HepG2 (cell line): ENCODE data around the gene PLCXD1. TPM values are rescaled to one million over a fixed set of nuclear protein-coding genes. Genes with fewer than 3 reads are reported as not detected.

Experiments used
- ATAC-seq: fragments of 200-7000 bp; cut with Tn5 transposase; 3 replicates; pipeline ENCODE4 v1.9.1; 2020; ENCODE audit warnings: mild to moderate bottlenecking, moderate library complexity
- BruUV-seq: library from RNA; stranded (reverse); fragments of 400-500 nt; replicated peaks from 2 replicates; lab custom pipeline; 2021; lab: Mats Ljungman, UMichigan
- CTCF ChIA-PET: fragments of 300-600 bp; formaldehyde crosslinking; extraction: SDS; loops from one replicate; lab custom pipeline; 2021; ENCODE audit warnings: low total read pairs, inconsistent platforms, low intra/inter-chr PET ratio; lab: Yijun Ruan, JAX
- POLR2A ChIA-PET: fragments of 350-600 bp; sonication (Branson Sonifier 250); formaldehyde crosslinking; loops from one replicate; lab custom pipeline; 2020; ENCODE audit warnings: antibody characterized with exemption, inconsistent platforms; lab: Yijun Ruan, JAX
- DNase-seq: peaks from one replicate; pipeline ENCODE4 v3.0.0-alpha.2; 2015; ENCODE audit warnings: low spot score
- FAIRE-seq: peaks from 3 replicates; lab custom pipeline; 2011; peaks lifted over from hg19 to GRCh38; lab: Jason Lieb, UNC
- H2AFZ ChIP-seq: one replicate; pipeline ENCODE4 v1.6.1; 2011; ENCODE audit warnings: low read length, inconsistent platforms
- H3K27ac ChIP-seq: fragments of 300-600 bp; 3 replicates; pipeline ENCODE4 v1.8.0; 2011; ENCODE audit warnings: mixed run types, mild to moderate bottlenecking, mixed read lengths, low read length, inconsistent platforms; ENCODE audit not compliant: insufficient read depth; ENCODE audit errors: extremely low read length
- H3K27me3 ChIP-seq, 2 experiments: fragments of 200-600 bp in 1 of 2; 2 replicates in 1 of 2; 3 replicates in 1 of 2; pipeline versions ENCODE4 v1.6.0 to v1.8.0; 2011; ENCODE audit warnings: low read length in 2 of 2, mild to moderate bottlenecking in 2 of 2, moderate library complexity in 2 of 2, inconsistent platforms in 1 of 2; ENCODE audit not compliant: insufficient read depth in 2 of 2, control insufficient read depth in 1 of 2
- H3K36me3 ChIP-seq, 2 experiments: fragments of 200-600 bp in 1 of 2; replicated peaks in 1 of 2; 2 replicates in 1 of 2; 3 replicates in 1 of 2; pipeline versions ENCODE4 v1.5.1 to v1.8.0; 2011; ENCODE audit warnings: low read length in 2 of 2, inconsistent platforms in 1 of 2; ENCODE audit not compliant: insufficient read depth in 2 of 2, control insufficient read depth in 1 of 2
- H3K4me1 ChIP-seq: 2 replicates; pipeline ENCODE4 v1.5.1; 2012; ENCODE audit warnings: low read length, inconsistent platforms; ENCODE audit not compliant: insufficient read depth
- H3K4me2 ChIP-seq: 2 replicates; pipeline ENCODE4 v1.6.0; 2011; ENCODE audit warnings: low read depth, low read length, inconsistent platforms
- H3K4me3 ChIP-seq, 3 experiments: fragments of 200-600 bp in 1 of 3; sonication (generic), shearing (Covaris generic) in 1 of 3; replicated peaks in 1 of 3; 2 replicates each; pipeline ENCODE4 v1.5.1; 2011 to 2016; ENCODE audit warnings: low read length in 3 of 3, inconsistent platforms in 2 of 3, low read depth in 2 of 3, mild to moderate bottlenecking in 2 of 3, control low read depth in 1 of 3, mixed read lengths in 1 of 3; ENCODE audit not compliant: insufficient read depth in 1 of 3
- H3K79me2 ChIP-seq: one replicate; pipeline ENCODE4 v1.6.1; 2011; ENCODE audit warnings: low read length, inconsistent platforms; ENCODE audit not compliant: insufficient read depth
- H3K9ac ChIP-seq: 2 replicates; pipeline ENCODE4 v1.6.0; 2011; ENCODE audit warnings: mild to moderate bottlenecking, low read depth, low read length, inconsistent platforms; ENCODE audit not compliant: insufficient read depth
- H3K9me3 ChIP-seq: 2 replicates; pipeline ENCODE4 v1.5.1; 2012; ENCODE audit warnings: mild to moderate bottlenecking, low read length
- H4K20me1 ChIP-seq: 2 replicates; pipeline ENCODE4 v1.6.0; 2011; ENCODE audit warnings: inconsistent platforms, mild to moderate bottlenecking, low read length, moderate library complexity; ENCODE audit not compliant: insufficient read depth
- ATF1 ChIP-seq: IDR thresholded peaks from 2 replicates; pipeline ENCODE4 v1.6.1; 2016; ENCODE audit warnings: mild to moderate bottlenecking, control low read depth
- BCL3 ChIP-seq: sonication (generic); formaldehyde crosslinking; IDR thresholded peaks from 2 replicates; pipeline ENCODE4 v1.5.1; 2020; ENCODE audit warnings: mild to moderate bottlenecking, missing genetic modification reagents, moderate library complexity
- CBFB ChIP-seq: sonication (generic); formaldehyde crosslinking; IDR thresholded peaks from 2 replicates; pipeline ENCODE4 v1.4.0; 2020; ENCODE audit warnings: missing genetic modification reagents
- ESRRA ChIP-seq: sonication (generic); formaldehyde crosslinking; IDR thresholded peaks from 2 replicates; pipeline ENCODE4 v1.5.1; 2020; ENCODE audit warnings: mild to moderate bottlenecking, low read depth, missing genetic modification reagents
- FOXK1 ChIP-seq: sonication (generic); formaldehyde crosslinking; IDR thresholded peaks from 2 replicates; pipeline ENCODE4 v1.4.0; 2020; ENCODE audit warnings: low read depth, missing genetic modification reagents, borderline replicate concordance
- MEIS1 ChIP-seq: sonication (generic); formaldehyde crosslinking; IDR thresholded peaks from 2 replicates; pipeline ENCODE4 v1.9.0; 2021; ENCODE audit warnings: mild to moderate bottlenecking, missing genetic modification reagents, moderate library complexity, borderline replicate concordance
- NFAT5 ChIP-seq: sonication (generic); formaldehyde crosslinking; IDR thresholded peaks from 2 replicates; pipeline ENCODE4 v1.4.0; 2020; ENCODE audit warnings: missing genetic modification reagents
- NFE2L1 ChIP-seq: sonication (generic); formaldehyde crosslinking; IDR thresholded peaks from 2 replicates; pipeline ENCODE4 v1.4.0; 2020; ENCODE audit warnings: missing genetic modification reagents, mild to moderate bottlenecking, borderline replicate concordance
- ZBTB46 ChIP-seq: sonication (generic); formaldehyde crosslinking; IDR thresholded peaks from 2 replicates; pipeline ENCODE4 v1.4.0; 2020; ENCODE audit warnings: mild to moderate bottlenecking, missing genetic modification reagents, borderline replicate concordance
- ZNF629 ChIP-seq: sonication (generic); formaldehyde crosslinking; conservative IDR thresholded peaks from 2 replicates; pipeline ENCODE4 v1.5.0; 2020; ENCODE audit warnings: missing genetic modification reagents
- WGBS: methylation state at CpG from one replicate; pipeline ENCODE4 v1.1.6; 2017; ENCODE audit warnings: low lambda C conversion rate; 5-methylcytosine and 5-hydroxymethylcytosine counted together
- in situ Hi-C: cut with HindIII; loops from 2 replicates; pipeline ENCODE4 v1.10.0; 2017; ENCODE audit warnings: low pct_unique_long_range_greater_than_20kb; ENCODE audit not compliant: extremely low pct_ligation_motif_present
- intact Hi-C: fragments of 100-400 bp; cut with micrococcal nuclease; formaldehyde crosslinking; loops from one replicate; pipeline ENCODE4 v1.10.0; 2022; ENCODE audit not compliant: unreplicated experiment
- polyA plus RNA-seq, 8 experiments: library from polyadenylated mRNA; depleted of rRNA in 3 of 8; stranded (reverse) in 7 of 8; unstranded in 1 of 8; fragments of >200 nt; fragmentation: Illumina TruSeq in 4 of 8; extraction: Trizol in 4 of 8; gene quantifications; 2 replicates each; pipeline versions ENCODE4 v1.2.1 to v1.2.3, GENCODE V29; 2011 to 2016; ENCODE audit warnings: low read depth in 4 of 8, missing spikeins in 1 of 8, mixed read lengths in 1 of 8; ENCODE audit not compliant: insufficient read depth in 1 of 8
- total RNA-seq, 5 experiments: library from RNA; depleted of rRNA; stranded (reverse); fragments of >200 nt; fragmentation: Illumina TruSeq; extraction: Trizol; gene quantifications; 2 replicates each; pipeline ENCODE4 v1.2.3, GENCODE V29; 2016; ENCODE audit warnings: low read depth in 1 of 5
- TF ChIP-seq, protein P1 (sequence below): sonication (generic); formaldehyde crosslinking; IDR thresholded peaks from 2 replicates; pipeline ENCODE4 v1.4.0; 2020; ENCODE audit warnings: mild to moderate bottlenecking, missing genetic modification reagents

The PLCXD1 gene
- total and polyA plus RNA-seq, 2 of the 13 experiments (the other 11 are each of a cell fraction or from before 2014, with no cell fraction given), result 87.7 to 153 TPM

GRCh38 chrX:318739-319578, 37.8 kb downstream of the PLCXD1 start, which contains the start of gene GTPBP6:
Gene GTPBP6, minus strand, starts transcription at chrX:318796. Its CDS starts 9 bp downstream, at chrX:318787.
- no peak for FAIRE-seq
- H3K79me2 ChIP-seq, result peaks cover 9% of the 10 kb centered on the region
- H3K4me2 ChIP-seq, result peak within 1 kb of the TSS; percentile 92
- H3K9ac ChIP-seq, result peak within 1 kb of the TSS; percentile 92
- no peaks in the 10 kb centered on the region for H3K9me3 ChIP-seq
- H3K4me3 ChIP-seq, result peak within 1 kb of the TSS; percentile 73 to 88 (median 83)
- intact Hi-C loops, result loop anchor here (5.0 kb wide), 1 partner anchor 42 kb away; no protein-coding TSS in a partner anchor
- no peak within 1 kb of the TSS for H2AFZ ChIP-seq
- peak; percentile 75 for ATAC-seq
- POLR2A ChIA-PET, result no interaction called here
- H3K36me3 ChIP-seq, result peaks cover 5 to 22% of the 10 kb centered on the region in 2 experiments; a peak in 4 of 5 replicates
- in situ Hi-C loops, result loop anchor here (5.0 kb wide), 1 partner anchor 42 kb away; no protein-coding TSS in a partner anchor
- 0% methylated on average over 11 of the region's 97 CpGs for WGBS
- TSS peak; percentile 62 for BruUV-seq
- peak; percentile 98 for DNase-seq
- H3K27ac ChIP-seq, result peak within 1 kb of the TSS; percentile 91
- H3K27me3 ChIP-seq, result no peaks in the 10 kb centered on the region
- peaks cover 6% of the 10 kb centered on the region; the same call in 1 of the 2 replicates for H4K20me1 ChIP-seq
- H3K4me1 ChIP-seq, result peaks cover 27% of the 10 kb centered on the region
- CTCF ChIA-PET, result no interaction called here
- TF ChIP-seq CBFB (CRISPR knock-in tag) (no peak; the same call in 1 of the 2 replicates), NFE2L1 (no peak), FOXK1 (CRISPR knock-in tag) (no peak), ATF1 (no peak), ZBTB46 (CRISPR knock-in tag) (no peak), ZNF629 (CRISPR knock-in tag) (no peak), NFAT5 (CRISPR knock-in tag) (no peak), MEIS1 (CRISPR knock-in tag) (peak; percentile 62; the same call in 1 of the 2 replicates), BCL3 (CRISPR knock-in tag) (0 out of 2 replicates have a peak, but pooled peaks have one; percentile 35), ESRRA (CRISPR knock-in tag) (no peak; the same call in 1 of the 2 replicates)
- TF ChIP-seq, protein P1, sequence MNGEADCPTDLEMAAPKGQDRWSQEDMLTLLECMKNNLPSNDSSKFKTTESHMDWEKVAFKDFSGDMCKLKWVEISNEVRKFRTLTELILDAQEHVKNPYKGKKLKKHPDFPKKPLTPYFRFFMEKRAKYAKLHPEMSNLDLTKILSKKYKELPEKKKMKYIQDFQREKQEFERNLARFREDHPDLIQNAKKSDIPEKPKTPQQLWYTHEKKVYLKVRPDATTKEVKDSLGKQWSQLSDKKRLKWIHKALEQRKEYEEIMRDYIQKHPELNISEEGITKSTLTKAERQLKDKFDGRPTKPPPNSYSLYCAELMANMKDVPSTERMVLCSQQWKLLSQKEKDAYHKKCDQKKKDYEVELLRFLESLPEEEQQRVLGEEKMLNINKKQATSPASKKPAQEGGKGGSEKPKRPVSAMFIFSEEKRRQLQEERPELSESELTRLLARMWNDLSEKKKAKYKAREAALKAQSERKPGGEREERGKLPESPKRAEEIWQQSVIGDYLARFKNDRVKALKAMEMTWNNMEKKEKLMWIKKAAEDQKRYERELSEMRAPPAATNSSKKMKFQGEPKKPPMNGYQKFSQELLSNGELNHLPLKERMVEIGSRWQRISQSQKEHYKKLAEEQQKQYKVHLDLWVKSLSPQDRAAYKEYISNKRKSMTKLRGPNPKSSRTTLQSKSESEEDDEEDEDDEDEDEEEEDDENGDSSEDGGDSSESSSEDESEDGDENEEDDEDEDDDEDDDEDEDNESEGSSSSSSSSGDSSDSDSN (CRISPR knock-in tag), result no peak; the same call in 1 of the 2 replicates
